ENCODE results near the gene HGFAC.

The HGFAC gene

GRCh38 chr4:3434881-3435685 is 6.7 kb upstream of the HGFAC start:
- no peaks in the 10 kb centered on the region for H3K27me3 ChIP-seq
- no peaks in the 10 kb centered on the region for H3K4me1 ChIP-seq (ENCODE audit: control insufficient read depth in 1 of 2, insufficient read depth in 1 of 2, low read depth in 1 of 2, low read length in 1 of 2)
- H3K36me3 ChIP-seq: no peaks in the 10 kb centered on the region
- no peak overlapping the region for H3K27ac ChIP-seq
- TF ChIP-seq, protein P1, sequence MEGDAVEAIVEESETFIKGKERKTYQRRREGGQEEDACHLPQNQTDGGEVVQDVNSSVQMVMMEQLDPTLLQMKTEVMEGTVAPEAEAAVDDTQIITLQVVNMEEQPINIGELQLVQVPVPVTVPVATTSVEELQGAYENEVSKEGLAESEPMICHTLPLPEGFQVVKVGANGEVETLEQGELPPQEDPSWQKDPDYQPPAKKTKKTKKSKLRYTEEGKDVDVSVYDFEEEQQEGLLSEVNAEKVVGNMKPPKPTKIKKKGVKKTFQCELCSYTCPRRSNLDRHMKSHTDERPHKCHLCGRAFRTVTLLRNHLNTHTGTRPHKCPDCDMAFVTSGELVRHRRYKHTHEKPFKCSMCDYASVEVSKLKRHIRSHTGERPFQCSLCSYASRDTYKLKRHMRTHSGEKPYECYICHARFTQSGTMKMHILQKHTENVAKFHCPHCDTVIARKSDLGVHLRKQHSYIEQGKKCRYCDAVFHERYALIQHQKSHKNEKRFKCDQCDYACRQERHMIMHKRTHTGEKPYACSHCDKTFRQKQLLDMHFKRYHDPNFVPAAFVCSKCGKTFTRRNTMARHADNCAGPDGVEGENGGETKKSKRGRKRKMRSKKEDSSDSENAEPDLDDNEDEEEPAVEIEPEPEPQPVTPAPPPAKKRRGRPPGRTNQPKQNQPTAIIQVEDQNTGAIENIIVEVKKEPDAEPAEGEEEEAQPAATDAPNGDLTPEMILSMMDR (IDR thresholded peaks at IDR 0.05): no peak
- no peaks in the 10 kb centered on the region for H3K9me3 ChIP-seq
- no peak overlapping the region for H3K4me3 ChIP-seq (ENCODE audit: low read depth in 1 of 2, low read length in 1 of 2)

- TF ChIP-seq, protein P1 (IDR thresholded peaks at IDR 0.05): no peak
- Histone ChIP-seq H3K27ac (no peak overlapping the region), H3K36me3 (no peaks in the 10 kb centered on the region), H3K9me3 (no peaks in the 10 kb centered on the region), H3K4me3 (ENCODE audit: low read depth in 1 of 2, low read length in 1 of 2) (no peak overlapping the region), H3K27me3 (no peaks in the 10 kb centered on the region), H3K4me1 (ENCODE audit: control insufficient read depth in 1 of 2, insufficient read depth in 1 of 2, low read depth in 1 of 2, low read length in 1 of 2) (no peaks in the 10 kb centered on the region)
Measured at GRCh38 chr4:3435686-3435956, 6.1 kb upstream of the HGFAC start.

DNA sequence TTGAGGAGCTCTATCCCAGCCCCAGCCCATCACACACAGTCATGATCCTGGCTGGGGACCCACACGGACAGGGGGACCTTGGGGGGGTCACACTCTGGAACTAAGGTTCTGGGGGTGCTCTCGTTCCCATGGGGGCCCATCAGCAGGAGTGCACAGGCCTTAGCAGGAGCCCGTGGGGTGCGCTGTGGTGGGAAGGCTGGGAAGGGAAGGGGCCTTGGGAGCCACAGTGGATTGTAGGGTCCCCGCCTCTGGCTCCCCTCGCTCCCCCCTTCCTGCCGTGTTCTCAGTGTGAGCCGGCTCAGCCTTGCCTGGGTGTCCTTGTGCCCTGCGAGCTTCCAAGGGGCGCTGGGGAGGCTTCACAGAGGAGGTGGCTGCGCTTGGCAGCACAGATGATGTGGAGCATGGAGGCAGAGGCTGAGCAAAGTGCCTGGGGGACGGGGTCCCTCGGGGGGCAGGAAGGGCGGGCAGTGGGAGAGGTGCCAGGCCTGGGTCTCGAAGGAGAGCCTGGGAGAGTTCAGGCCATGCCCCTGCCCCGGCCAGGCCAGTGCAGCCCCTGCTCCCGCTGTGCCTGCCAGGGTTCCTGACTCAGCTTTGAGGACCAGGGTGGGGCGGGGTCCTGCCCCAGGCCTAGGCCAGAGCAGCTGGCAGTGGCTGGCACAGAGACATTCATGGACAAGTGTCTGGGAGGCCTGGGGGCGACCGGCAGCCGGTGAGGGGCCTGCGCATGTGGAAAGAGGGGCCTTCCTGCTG is 5.5 kb upstream of the HGFAC start:
- H3K9me3 ChIP-seq: no peaks in the 10 kb centered on the region
- TF ChIP-seq, protein P1 (IDR thresholded peaks at IDR 0.05): no peak
- H3K27me3 ChIP-seq: no peaks in the 10 kb centered on the region
- no peak overlapping the region for H3K27ac ChIP-seq
- H3K36me3 ChIP-seq: no peaks in the 10 kb centered on the region
- no peaks in the 10 kb centered on the region for H3K4me1 ChIP-seq (ENCODE audit: control insufficient read depth in 1 of 2, insufficient read depth in 1 of 2, low read depth in 1 of 2, low read length in 1 of 2)
- no peak overlapping the region for H3K4me3 ChIP-seq (ENCODE audit: low read depth in 1 of 2, low read length in 1 of 2)

- Histone ChIP-seq H3K27me3 (no peaks in the 10 kb centered on the region), H3K4me1 (ENCODE audit: control insufficient read depth in 1 of 2, insufficient read depth in 1 of 2, low read depth in 1 of 2, low read length in 1 of 2) (no peaks in the 10 kb centered on the region), H3K36me3 (no peaks in the 10 kb centered on the region), H3K27ac (no peak overlapping the region), H3K4me3 (ENCODE audit: low read depth in 1 of 2, low read length in 1 of 2) (no peak overlapping the region), H3K9me3 (no peaks in the 10 kb centered on the region)
- TF ChIP-seq, protein P1 (IDR thresholded peaks at IDR 0.05): no peak
Measured at GRCh38 chr4:3436798-3437581, 4.8 kb upstream of the HGFAC start.

- H3K4me1 ChIP-seq (ENCODE audit: control insufficient read depth in 1 of 2, insufficient read depth in 1 of 2, low read depth in 1 of 2, low read length in 1 of 2): no peaks in the 10 kb centered on the region
- H3K36me3 ChIP-seq: no peaks in the 10 kb centered on the region
- H3K4me3 ChIP-seq (ENCODE audit: low read depth in 1 of 2, low read length in 1 of 2): no peak overlapping the region
- TF ChIP-seq, protein P1 (IDR thresholded peaks at IDR 0.05): no peak
- no peaks in the 10 kb centered on the region for H3K27me3 ChIP-seq
- H3K9me3 ChIP-seq: no peaks in the 10 kb centered on the region
- no peak overlapping the region for H3K27ac ChIP-seq
Measured at GRCh38 chr4:3437582-3437936, 4.2 kb upstream of the HGFAC start.

All from neutrophil (primary cell).